HL-60 (cell line): ENCODE results near the gene LYRM9.

Source experiments
- CTCF ChIP-seq: IDR thresholded peaks from one replicate; pipeline ENCODE4 v1.5.1; 2011; ENCODE audit warnings: low read length, control low read depth, inconsistent platforms; ENCODE audit not compliant: insufficient read depth
- GABPA ChIP-seq: IDR thresholded peaks from 2 replicates; pipeline ENCODE4 v1.6.1; 2012; ENCODE audit warnings: low read depth
- POLR2AphosphoS5 ChIP-seq: IDR thresholded peaks from 2 replicates; pipeline ENCODE4 v1.6.1; 2012; ENCODE audit warnings: low read depth
- REST ChIP-seq: IDR thresholded peaks from 2 replicates; pipeline ENCODE4 v1.6.1; 2012; ENCODE audit warnings: low read depth; ENCODE audit not compliant: insufficient replicate concordance
- SPI1 ChIP-seq: IDR thresholded peaks from 2 replicates; pipeline ENCODE4 v1.6.1; 2012; ENCODE audit warnings: low read depth, mild to moderate bottlenecking, borderline replicate concordance

GRCh38 chr17:27878776-27879562 lies 14.2 kb downstream of the LYRM9 start:
- no peak for TF ChIP-seq CTCF
- TF ChIP-seq SPI1 = no peak
- no peak for TF ChIP-seq POLR2AphosphoS5
- no peak for TF ChIP-seq REST
- TF ChIP-seq GABPA = no peak
